ENCODE measurements around the gene ZBTB47.

GRCh38 chr3:42705058-42705767, 51.7 kb downstream of the ZBTB47 start:
- TF ChIP-seq CTCF (conservative IDR thresholded peaks at IDR 0.05) = no peak
- no peak for TF ChIP-seq ZFX (IDR thresholded peaks at IDR 0.05)

Measured in C4-2B (cell line).